Tibial nerve (tissue), 4 donors: ENCODE measurements around the gene TGFB1I1. TPM values are rescaled to one million over a fixed set of nuclear protein-coding genes. Genes with fewer than 3 reads are reported as not detected.
A peak's percentile ranks its signal among the peaks of the same experiment; 100 is the strongest.

Experiments
- DNase-seq, 2 donors: peaks; one replicate each; pipeline ENCODE4 v3.0.0-alpha.2; 2019; ENCODE audit warnings: low spot score in 2 of 2
- H3K27ac ChIP-seq, 4 donors: fragments of 200-600 bp; sonication (generic) in 3 of 4; one replicate each; pipeline ENCODE4 v1.5.1; 2017 to 2019; ENCODE audit warnings: mild to moderate bottlenecking in 1 of 4
- H3K27me3 ChIP-seq, 2 donors: fragments of 200-600 bp; sonication (generic) in 1 of 2; one replicate each; pipeline versions ENCODE4 v1.5.1 to v1.6.0; 2017 to 2019
- H3K36me3 ChIP-seq, 3 donors: fragments of 200-600 bp; sonication (generic); one replicate each; pipeline ENCODE4 v1.5.1; 2018 to 2019
- H3K4me1 ChIP-seq, 4 donors: fragments of 200-600 bp; sonication (generic) in 3 of 4; one replicate each; pipeline ENCODE4 v1.5.1; 2017 to 2019
- H3K4me3 ChIP-seq, 4 donors: fragments of 200-600 bp; sonication (generic) in 3 of 4; one replicate each; pipeline ENCODE4 v1.5.1; 2017 to 2019; ENCODE audit warnings: mild to moderate bottlenecking in 1 of 4, moderate library complexity in 1 of 4
- H3K9me3 ChIP-seq, 4 donors: fragments of 200-600 bp; sonication (generic) in 3 of 4; one replicate each; pipeline ENCODE4 v1.5.1; 2017 to 2019
- EP300 ChIP-seq, 2 donors: sonication (generic); formaldehyde crosslinking; IDR thresholded peaks; one replicate each; pipeline ENCODE4 v1.6.1; 2017; ENCODE audit warnings: antibody characterized with exemption in 2 of 2, mild to moderate bottlenecking in 1 of 2
- POLR2A ChIP-seq, 2 donors: fragments of 450-650 bp; IDR thresholded peaks; one replicate each; pipeline ENCODE4 v1.6.1; 2017; ENCODE audit warnings: antibody characterized with exemption in 2 of 2, mild to moderate bottlenecking in 2 of 2, moderate library complexity in 2 of 2
- WGBS, 2 donors: methylation state at CpG; one replicate each; pipeline ENCODE4 v1.1.5; 2018; 5-methylcytosine and 5-hydroxymethylcytosine counted together
- total RNA-seq, 4 donors: library from RNA; depleted of rRNA; stranded (reverse); fragments of >200 nt; gene quantifications; one replicate each; pipeline ENCODE4 v1.1.0, GENCODE V29; 2016
- TF ChIP-seq, protein P1 (sequence below), 5 experiments: fragments of 200-600 bp in 3 of 5; fragments of 450-650 bp in 2 of 5; sonication (generic) in 3 of 5; IDR thresholded peaks; one replicate each; pipeline ENCODE4 v1.5.1; 2016 to 2019; ENCODE audit warnings: antibody characterized with exemption in 5 of 5, mild to moderate bottlenecking in 3 of 5, moderate library complexity in 2 of 5

TGFB1I1 gene
- total RNA-seq, 4 donors from 2014 or later, result 29.3 to 68.7 (median 53.5) TPM

- peaks cover 0 to 9% (median 0%) of the 10 kb centered on the region in 3 donors for H3K36me3 ChIP-seq
- H3K4me1 ChIP-seq, result peaks cover 0 to 66% (median 45%) of the 10 kb centered on the region in 4 donors
- TF ChIP-seq POLR2A (IDR thresholded peaks at IDR 0.05) (no peak), EP300 (IDR thresholded peaks at IDR 0.05) (peak in 1 of 2 donors; percentile 6)
- TF ChIP-seq, protein P1, sequence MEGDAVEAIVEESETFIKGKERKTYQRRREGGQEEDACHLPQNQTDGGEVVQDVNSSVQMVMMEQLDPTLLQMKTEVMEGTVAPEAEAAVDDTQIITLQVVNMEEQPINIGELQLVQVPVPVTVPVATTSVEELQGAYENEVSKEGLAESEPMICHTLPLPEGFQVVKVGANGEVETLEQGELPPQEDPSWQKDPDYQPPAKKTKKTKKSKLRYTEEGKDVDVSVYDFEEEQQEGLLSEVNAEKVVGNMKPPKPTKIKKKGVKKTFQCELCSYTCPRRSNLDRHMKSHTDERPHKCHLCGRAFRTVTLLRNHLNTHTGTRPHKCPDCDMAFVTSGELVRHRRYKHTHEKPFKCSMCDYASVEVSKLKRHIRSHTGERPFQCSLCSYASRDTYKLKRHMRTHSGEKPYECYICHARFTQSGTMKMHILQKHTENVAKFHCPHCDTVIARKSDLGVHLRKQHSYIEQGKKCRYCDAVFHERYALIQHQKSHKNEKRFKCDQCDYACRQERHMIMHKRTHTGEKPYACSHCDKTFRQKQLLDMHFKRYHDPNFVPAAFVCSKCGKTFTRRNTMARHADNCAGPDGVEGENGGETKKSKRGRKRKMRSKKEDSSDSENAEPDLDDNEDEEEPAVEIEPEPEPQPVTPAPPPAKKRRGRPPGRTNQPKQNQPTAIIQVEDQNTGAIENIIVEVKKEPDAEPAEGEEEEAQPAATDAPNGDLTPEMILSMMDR (IDR thresholded peaks at IDR 0.05), result no peak
- no peak for DNase-seq
- 37 to 44% methylated on average over 3 of the region's 3 CpGs for WGBS, 2 donors
- H3K9me3 ChIP-seq, result no peaks in the 10 kb centered on the region
- no peak overlapping the region for H3K4me3 ChIP-seq
- peak overlapping the region in 3 of 4 donors; percentile 61 to 78 (median 66) for H3K27ac ChIP-seq
- H3K27me3 ChIP-seq, result no peaks in the 10 kb centered on the region
Measured at GRCh38 chr16:31452631-31453106, 19.3 kb upstream of the TGFB1I1 start.

GRCh38 chr16:31453255-31454204 lies 18.4 kb upstream of the TGFB1I1 start:
- peaks cover 0 to 74% (median 49%) of the 10 kb centered on the region in 4 donors for H3K4me1 ChIP-seq
- TF ChIP-seq EP300 (IDR thresholded peaks at IDR 0.05), result no peak
- no peak for TF ChIP-seq POLR2A (IDR thresholded peaks at IDR 0.05)
- TF ChIP-seq, protein P1 (IDR thresholded peaks at IDR 0.05), result no peak
- peak overlapping the region; percentile 0 to 78 (median 64) for H3K27ac ChIP-seq
- no peak for DNase-seq
- no peaks in the 10 kb centered on the region for H3K9me3 ChIP-seq
- no peaks in the 10 kb centered on the region for H3K27me3 ChIP-seq
- H3K36me3 ChIP-seq, result peaks cover 0 to 9% (median 0%) of the 10 kb centered on the region in 3 donors
- 41 to 43% methylated on average over 18 to 20 of the region's 20 CpGs for WGBS, 2 donors
- no peak overlapping the region for H3K4me3 ChIP-seq

DNA sequence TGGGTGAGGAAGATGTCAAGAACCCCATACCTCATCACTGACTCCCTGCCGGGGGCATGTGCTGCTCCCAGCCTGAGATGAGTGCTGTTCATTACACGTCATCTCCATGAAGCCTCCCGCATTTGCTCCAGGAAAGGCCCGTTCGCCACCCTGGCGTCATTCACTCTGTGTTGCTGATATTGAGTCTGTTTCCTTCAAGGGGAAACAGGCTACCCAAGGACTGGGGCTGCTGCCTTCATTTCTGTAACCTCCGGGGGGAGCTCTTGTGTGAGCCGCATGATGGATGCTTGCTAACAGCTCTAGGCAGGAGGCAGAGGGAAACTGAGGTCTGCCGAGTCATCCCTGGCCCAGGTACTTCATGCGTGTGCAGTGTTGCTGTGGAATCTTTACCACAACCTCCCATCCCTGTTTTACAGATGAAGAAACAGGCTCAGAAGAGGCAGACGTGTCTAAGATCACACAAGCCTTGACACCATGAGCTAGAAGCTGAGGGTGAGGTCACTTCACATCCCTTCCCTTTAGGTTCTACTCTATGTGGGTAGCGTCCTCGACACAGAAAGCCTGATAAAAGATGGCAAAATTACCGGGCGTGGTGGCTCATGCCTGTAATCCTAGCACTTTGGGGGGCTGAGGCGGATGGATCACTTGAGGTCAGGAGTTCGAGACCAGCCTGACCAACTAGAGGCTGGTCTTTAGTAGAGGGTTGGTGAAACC lies 16.2 kb upstream of the TGFB1I1 start:
- Histone ChIP-seq H3K4me1 (peaks cover 0 to 83% (median 52%) of the 10 kb centered on the region in 4 donors), H3K27me3 (no peaks in the 10 kb centered on the region), H3K4me3 (no peak overlapping the region), H3K27ac (no peak overlapping the region), H3K36me3 (peaks cover 0 to 9% (median 0%) of the 10 kb centered on the region in 3 donors), H3K9me3 (no peaks in the 10 kb centered on the region)
- WGBS, 2 donors, result 69 to 73% methylated on average over 17 of the region's 17 CpGs
- no peak for DNase-seq
- TF ChIP-seq, protein P1 (IDR thresholded peaks at IDR 0.05), result peak in 2 of 5 experiments; percentile 4 to 9
- no peak for TF ChIP-seq POLR2A (IDR thresholded peaks at IDR 0.05)
- no peak for TF ChIP-seq EP300 (IDR thresholded peaks at IDR 0.05)

GRCh38 chr16:31456988-31457360 lies 15.0 kb upstream of the TGFB1I1 start:
- peaks cover 0 to 79% (median 46%) of the 10 kb centered on the region in 4 donors for H3K4me1 ChIP-seq
- peaks cover 0 to 12% (median 0%) of the 10 kb centered on the region in 3 donors for H3K36me3 ChIP-seq
- WGBS, 2 donors, result 65 to 71% methylated on average over 8 of the region's 8 CpGs
- H3K27ac ChIP-seq, result no peak overlapping the region
- H3K27me3 ChIP-seq, result no peaks in the 10 kb centered on the region
- DNase-seq, result no peak
- H3K4me3 ChIP-seq, result no peak overlapping the region
- TF ChIP-seq, protein P1 (IDR thresholded peaks at IDR 0.05), result no peak
- TF ChIP-seq POLR2A (IDR thresholded peaks at IDR 0.05), result no peak
- no peak for TF ChIP-seq EP300 (IDR thresholded peaks at IDR 0.05)
- no peaks in the 10 kb centered on the region for H3K9me3 ChIP-seq
